Measurements from ENCODE around the gene OLIG3. TPM values are rescaled to one million over a fixed set of nuclear protein-coding genes. Genes with fewer than 3 reads are reported as not detected.

The OLIG3 gene
- not detected for polyA plus RNA-seq (2012; ENCODE audit: missing spikeins)

GRCh38 chr6:137494281-137494987, at the start of gene OLIG3:
Gene OLIG3 (minus strand): TSS chr6:137494394. CDS start chr6:137494170, 224 bp downstream.
- FAIRE-seq (no peak), DNase-seq (ENCODE audit: insufficient read length) (no peak)
- TF ChIP-seq POLR2A (IDR thresholded peaks at IDR 0.05; ENCODE audit: low read depth, low read length) = no peak
- no peak for TF ChIP-seq TAF1 (IDR thresholded peaks at IDR 0.05; ENCODE audit: borderline replicate concordance, low read depth, low read length)
- no peak for TF ChIP-seq POLR2AphosphoS5 (IDR thresholded peaks at IDR 0.05; ENCODE audit: low read depth, low read length)

- DNase-seq (ENCODE audit: insufficient read length) (no peak), FAIRE-seq (no peak)
- TF ChIP-seq POLR2A (IDR thresholded peaks at IDR 0.05; ENCODE audit: low read depth, low read length) = no peak
- TF ChIP-seq POLR2AphosphoS5 (IDR thresholded peaks at IDR 0.05; ENCODE audit: low read depth, low read length) = no peak
- TF ChIP-seq TAF1 (IDR thresholded peaks at IDR 0.05; ENCODE audit: borderline replicate concordance, low read depth, low read length) = no peak
Measured at GRCh38 chr6:137543114-137543513, 48.9 kb upstream of the OLIG3 start.

- TF ChIP-seq TAF1 (IDR thresholded peaks at IDR 0.05; ENCODE audit: borderline replicate concordance, low read depth, low read length) = no peak
- TF ChIP-seq POLR2A (IDR thresholded peaks at IDR 0.05; ENCODE audit: low read depth, low read length) = no peak
- no peak for TF ChIP-seq POLR2AphosphoS5 (IDR thresholded peaks at IDR 0.05; ENCODE audit: low read depth, low read length)
- no peak for DNase-seq (ENCODE audit: insufficient read length)
Measured at GRCh38 chr6:137542713-137543112, 48.5 kb upstream of the OLIG3 start.

GRCh38 chr6:137541534-137542063, 47.4 kb upstream of the OLIG3 start:
- DNase-seq (ENCODE audit: insufficient read length) (no peak), FAIRE-seq (no peak)
- no peak for TF ChIP-seq POLR2AphosphoS5 (IDR thresholded peaks at IDR 0.05; ENCODE audit: low read depth, low read length)
- no peak for TF ChIP-seq TAF1 (IDR thresholded peaks at IDR 0.05; ENCODE audit: borderline replicate concordance, low read depth, low read length)
- TF ChIP-seq POLR2A (IDR thresholded peaks at IDR 0.05; ENCODE audit: low read depth, low read length) = no peak

More at GRCh38 chr6:137542713-137543112, 48.5 kb upstream of the OLIG3 start:
- no peak for FAIRE-seq

GRCh38 chr6:137536104-137536773, 42.0 kb upstream of the OLIG3 start:
- DNase-seq (ENCODE audit: insufficient read length) = no peak
- no peak for TF ChIP-seq POLR2AphosphoS5 (IDR thresholded peaks at IDR 0.05; ENCODE audit: low read depth, low read length)
- no peak for TF ChIP-seq POLR2A (IDR thresholded peaks at IDR 0.05; ENCODE audit: low read depth, low read length)
- TF ChIP-seq TAF1 (IDR thresholded peaks at IDR 0.05; ENCODE audit: borderline replicate concordance, low read depth, low read length) = no peak
- no peak for FAIRE-seq

- no peak for DNase-seq (ENCODE audit: insufficient read length)
- FAIRE-seq = no peak
- TF ChIP-seq POLR2A (IDR thresholded peaks at IDR 0.05; ENCODE audit: low read depth, low read length) (no peak), TAF1 (IDR thresholded peaks at IDR 0.05; ENCODE audit: borderline replicate concordance, low read depth, low read length) (no peak), POLR2AphosphoS5 (IDR thresholded peaks at IDR 0.05; ENCODE audit: low read depth, low read length) (no peak)
Measured at GRCh38 chr6:137531376-137532092, 37.3 kb upstream of the OLIG3 start.

- FAIRE-seq = no peak
- TF ChIP-seq POLR2A (IDR thresholded peaks at IDR 0.05; ENCODE audit: low read depth, low read length) (no peak), POLR2AphosphoS5 (IDR thresholded peaks at IDR 0.05; ENCODE audit: low read depth, low read length) (no peak), TAF1 (IDR thresholded peaks at IDR 0.05; ENCODE audit: borderline replicate concordance, low read depth, low read length) (no peak)
- DNase-seq (ENCODE audit: insufficient read length) = no peak
Measured at GRCh38 chr6:137530404-137530803, 36.2 kb upstream of the OLIG3 start.

- TF ChIP-seq POLR2AphosphoS5 (IDR thresholded peaks at IDR 0.05; ENCODE audit: low read depth, low read length) = no peak
- no peak for TF ChIP-seq TAF1 (IDR thresholded peaks at IDR 0.05; ENCODE audit: borderline replicate concordance, low read depth, low read length)
- no peak for TF ChIP-seq POLR2A (IDR thresholded peaks at IDR 0.05; ENCODE audit: low read depth, low read length)
- FAIRE-seq = no peak
- no peak for DNase-seq (ENCODE audit: insufficient read length)
Measured at GRCh38 chr6:137522831-137523230, 28.6 kb upstream of the OLIG3 start.

- DNase-seq (ENCODE audit: insufficient read length) = no peak
- no peak for FAIRE-seq
Measured at GRCh38 chr6:137522198-137522798, 28.1 kb upstream of the OLIG3 start.

GRCh38 chr6:137520520-137520919, 26.3 kb upstream of the OLIG3 start:
- no peak for DNase-seq (ENCODE audit: insufficient read length)
- TF ChIP-seq POLR2A (IDR thresholded peaks at IDR 0.05; ENCODE audit: low read depth, low read length) = no peak
- TF ChIP-seq TAF1 (IDR thresholded peaks at IDR 0.05; ENCODE audit: borderline replicate concordance, low read depth, low read length) = no peak
- no peak for TF ChIP-seq POLR2AphosphoS5 (IDR thresholded peaks at IDR 0.05; ENCODE audit: low read depth, low read length)
- no peak for FAIRE-seq

More at GRCh38 chr6:137522198-137522798, 28.1 kb upstream of the OLIG3 start:
- TF ChIP-seq TAF1 (IDR thresholded peaks at IDR 0.05; ENCODE audit: borderline replicate concordance, low read depth, low read length) (no peak), POLR2A (IDR thresholded peaks at IDR 0.05; ENCODE audit: low read depth, low read length) (no peak), POLR2AphosphoS5 (IDR thresholded peaks at IDR 0.05; ENCODE audit: low read depth, low read length) (no peak)
